Thoracic aorta (tissue), 2 donors: ENCODE data around the gene NSMCE1. TPM values are rescaled to one million over a fixed set of nuclear protein-coding genes. Genes with fewer than 3 reads are reported as not detected.
A peak's percentile ranks its signal among the peaks of the same experiment; 100 is the strongest.

Experiments
- ATAC-seq: fragments of 150-250 bp; one replicate; pipeline ENCODE4 v1.8.0; 2017; ENCODE audit warnings: low read depth; ENCODE audit not compliant: insufficient number of reproducible peaks, low FRiP score
- DNase-seq: peaks from one replicate; pipeline ENCODE4 v3.0.0-alpha.2; 2020; ENCODE audit warnings: low spot score
- H3K27ac ChIP-seq, 2 donors: fragments of 200-600 bp; sonication (generic); 1 replicate in 1 of 2; 2 replicates in 1 of 2; pipeline ENCODE4 v1.5.1; 2016; ENCODE audit warnings: mild to moderate bottlenecking in 2 of 2, moderate library complexity in 2 of 2
- H3K27me3 ChIP-seq: fragments of 200-600 bp; sonication (generic); replicated peaks from 2 replicates; pipeline ENCODE4 v1.6.0; 2016; ENCODE audit warnings: mild to moderate bottlenecking; ENCODE audit not compliant: insufficient read depth
- H3K36me3 ChIP-seq: fragments of 200-600 bp; sonication (generic); one replicate; pipeline ENCODE4 v1.5.1; 2016
- H3K4me1 ChIP-seq, 2 donors: fragments of 200-600 bp; sonication (generic); 1 replicate in 1 of 2; 2 replicates in 1 of 2; pipeline versions ENCODE4 v1.5.1 to v1.6.0; 2016; ENCODE audit warnings: low read depth in 2 of 2, mild to moderate bottlenecking in 1 of 2; ENCODE audit not compliant: control insufficient read depth in 1 of 2
- H3K4me3 ChIP-seq: fragments of 200-600 bp; sonication (generic); 2 replicates; pipeline ENCODE4 v1.5.1; 2016; ENCODE audit warnings: mild to moderate bottlenecking
- H3K9me3 ChIP-seq: fragments of 200-600 bp; sonication (generic); 2 replicates; pipeline ENCODE4 v1.5.1; 2016
- total RNA-seq, 2 donors: library from RNA; depleted of rRNA; stranded (reverse); fragments of >200 nt; gene quantifications; one replicate each; pipeline versions ENCODE4 v1.1.0 to v1.2.3, GENCODE V29; 2016
- TF ChIP-seq, protein P1 (sequence below): fragments of 200-600 bp; sonication (generic); IDR thresholded peaks from one replicate; pipeline ENCODE4 v1.5.1; 2019; ENCODE audit warnings: antibody characterized with exemption

NSMCE1 gene
- total RNA-seq, 2 donors from 2014 or later = 23.8 to 44.5 TPM

DNA sequence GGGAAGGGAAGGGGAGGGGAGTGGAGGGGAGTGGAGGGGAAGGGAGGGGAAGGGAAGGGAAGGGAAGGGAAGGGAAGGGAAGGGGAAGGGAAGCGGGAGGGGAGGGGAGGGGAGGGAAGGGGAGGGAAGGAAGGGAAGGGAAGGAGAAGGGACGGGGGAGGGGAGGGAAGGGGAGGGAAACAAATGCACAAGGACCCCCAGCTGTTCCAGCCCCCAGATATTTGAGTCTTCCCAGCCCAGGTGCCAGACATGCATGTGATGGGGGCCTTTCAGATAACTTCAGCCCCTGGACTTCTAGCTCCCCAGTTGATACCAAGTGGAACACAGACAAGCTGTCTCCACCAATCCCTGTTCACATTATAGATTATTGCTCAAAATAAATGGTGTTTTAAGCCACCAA lies 79.9 kb downstream of the NSMCE1 start:
- H3K27me3 ChIP-seq = no peaks in the 10 kb centered on the region
- H3K4me3 ChIP-seq = no peak overlapping the region
- H3K27ac ChIP-seq = no peak overlapping the region
- TF ChIP-seq, protein P1, sequence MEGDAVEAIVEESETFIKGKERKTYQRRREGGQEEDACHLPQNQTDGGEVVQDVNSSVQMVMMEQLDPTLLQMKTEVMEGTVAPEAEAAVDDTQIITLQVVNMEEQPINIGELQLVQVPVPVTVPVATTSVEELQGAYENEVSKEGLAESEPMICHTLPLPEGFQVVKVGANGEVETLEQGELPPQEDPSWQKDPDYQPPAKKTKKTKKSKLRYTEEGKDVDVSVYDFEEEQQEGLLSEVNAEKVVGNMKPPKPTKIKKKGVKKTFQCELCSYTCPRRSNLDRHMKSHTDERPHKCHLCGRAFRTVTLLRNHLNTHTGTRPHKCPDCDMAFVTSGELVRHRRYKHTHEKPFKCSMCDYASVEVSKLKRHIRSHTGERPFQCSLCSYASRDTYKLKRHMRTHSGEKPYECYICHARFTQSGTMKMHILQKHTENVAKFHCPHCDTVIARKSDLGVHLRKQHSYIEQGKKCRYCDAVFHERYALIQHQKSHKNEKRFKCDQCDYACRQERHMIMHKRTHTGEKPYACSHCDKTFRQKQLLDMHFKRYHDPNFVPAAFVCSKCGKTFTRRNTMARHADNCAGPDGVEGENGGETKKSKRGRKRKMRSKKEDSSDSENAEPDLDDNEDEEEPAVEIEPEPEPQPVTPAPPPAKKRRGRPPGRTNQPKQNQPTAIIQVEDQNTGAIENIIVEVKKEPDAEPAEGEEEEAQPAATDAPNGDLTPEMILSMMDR = no peak
- no peaks in the 10 kb centered on the region for H3K4me1 ChIP-seq
- H3K36me3 ChIP-seq = no peaks in the 10 kb centered on the region
- ATAC-seq (no peak), DNase-seq (no peak)
- no peaks in the 10 kb centered on the region for H3K9me3 ChIP-seq

DNA sequence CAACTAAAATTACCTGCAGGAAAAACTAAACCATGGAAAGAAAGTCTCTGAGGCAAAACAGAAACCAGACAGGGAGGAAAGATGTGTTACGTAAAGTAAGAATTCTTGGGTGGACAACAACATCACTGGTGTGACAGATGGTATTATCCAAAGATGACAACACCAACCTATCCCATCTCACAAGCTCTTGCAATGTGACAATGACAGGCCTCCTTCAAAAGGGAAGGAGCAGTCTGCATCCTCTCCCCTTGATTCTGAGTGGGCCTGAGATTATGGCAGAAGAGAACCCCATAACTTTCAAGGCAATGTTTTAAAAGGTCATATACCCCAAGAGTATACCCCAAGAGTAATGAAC lies 82.8 kb downstream of the NSMCE1 start:
- DNase-seq (no peak), ATAC-seq (no peak)
- no peak overlapping the region for H3K27ac ChIP-seq
- H3K9me3 ChIP-seq = peaks cover 3% of the 10 kb centered on the region
- TF ChIP-seq, protein P1 = no peak
- no peaks in the 10 kb centered on the region for H3K27me3 ChIP-seq
- H3K4me1 ChIP-seq = no peaks in the 10 kb centered on the region
- no peak overlapping the region for H3K4me3 ChIP-seq
- H3K36me3 ChIP-seq = no peaks in the 10 kb centered on the region

DNA sequence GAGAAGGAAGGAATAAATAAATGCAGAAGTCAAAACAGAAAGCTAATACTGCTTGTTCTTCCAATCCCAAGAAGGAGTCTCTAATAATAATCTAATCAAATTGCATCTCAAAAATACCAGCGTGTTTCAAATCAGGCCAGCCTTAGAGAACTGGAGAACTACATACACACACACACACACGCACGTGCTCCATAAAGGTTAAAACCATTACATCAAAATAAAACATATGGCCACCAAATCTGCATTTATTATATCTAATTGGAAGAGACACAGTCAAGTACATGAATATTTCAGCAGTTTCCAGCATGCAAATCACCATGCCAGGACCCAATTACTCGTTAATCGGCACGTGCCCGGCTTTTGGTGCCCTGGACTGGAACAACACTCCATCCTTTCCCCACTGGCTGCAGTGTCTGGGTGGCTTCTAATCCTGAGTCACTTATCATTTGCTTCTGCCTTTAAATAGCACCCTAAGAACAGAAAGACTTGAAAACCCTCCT lies 85.6 kb downstream of the NSMCE1 start:
- H3K9me3 ChIP-seq = peaks cover 3% of the 10 kb centered on the region
- H3K4me1 ChIP-seq = no peaks in the 10 kb centered on the region
- H3K36me3 ChIP-seq = no peaks in the 10 kb centered on the region
- H3K27me3 ChIP-seq = no peaks in the 10 kb centered on the region
- ATAC-seq = no peak
- H3K4me3 ChIP-seq = no peak overlapping the region
- TF ChIP-seq, protein P1 = no peak
- DNase-seq = no peak
- H3K27ac ChIP-seq = no peak overlapping the region

DNA sequence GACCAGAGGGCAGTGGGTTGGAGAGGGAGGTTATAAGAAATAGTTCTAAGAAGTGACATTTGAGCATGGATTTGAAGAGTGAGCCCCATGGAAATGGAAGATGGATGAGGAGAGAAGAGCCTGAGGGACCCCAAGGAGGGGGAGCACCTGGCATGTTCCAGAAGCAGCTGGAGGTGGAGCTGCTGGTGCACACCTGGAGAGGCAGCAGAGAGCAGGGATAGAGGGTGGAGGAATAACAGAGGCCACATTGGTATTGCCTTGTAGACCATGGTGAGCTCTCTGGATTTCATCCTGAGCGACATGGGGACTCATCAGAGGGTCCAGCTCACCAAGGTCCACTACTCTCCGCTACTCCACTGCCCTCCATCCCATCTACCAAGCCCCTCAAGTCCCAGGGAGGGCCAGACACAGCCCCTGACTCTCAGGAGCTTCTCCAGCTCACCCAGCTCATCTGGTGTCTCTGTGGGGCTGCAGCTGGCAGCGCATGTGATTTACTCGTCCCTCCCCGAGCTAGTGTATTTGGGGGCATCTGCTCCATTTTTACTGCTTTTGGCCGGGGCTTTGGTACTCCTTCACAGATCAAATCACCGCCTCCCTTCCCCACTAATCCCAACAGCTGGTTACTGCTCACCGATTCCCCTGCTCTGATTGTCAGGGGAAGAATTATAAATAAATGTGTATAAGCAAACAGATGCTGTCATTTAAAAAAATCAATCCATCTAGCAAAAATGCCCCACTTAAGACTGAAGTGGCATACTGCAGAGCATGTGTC lies 87.4 kb downstream of the NSMCE1 start:
- no peaks in the 10 kb centered on the region for H3K36me3 ChIP-seq
- H3K9me3 ChIP-seq = peaks cover 3% of the 10 kb centered on the region
- no peak for DNase-seq
- H3K27me3 ChIP-seq = no peaks in the 10 kb centered on the region
- H3K4me1 ChIP-seq = no peaks in the 10 kb centered on the region
- TF ChIP-seq, protein P1 = no peak
- H3K4me3 ChIP-seq = no peak overlapping the region
- no peak for ATAC-seq
- no peak overlapping the region for H3K27ac ChIP-seq

DNA sequence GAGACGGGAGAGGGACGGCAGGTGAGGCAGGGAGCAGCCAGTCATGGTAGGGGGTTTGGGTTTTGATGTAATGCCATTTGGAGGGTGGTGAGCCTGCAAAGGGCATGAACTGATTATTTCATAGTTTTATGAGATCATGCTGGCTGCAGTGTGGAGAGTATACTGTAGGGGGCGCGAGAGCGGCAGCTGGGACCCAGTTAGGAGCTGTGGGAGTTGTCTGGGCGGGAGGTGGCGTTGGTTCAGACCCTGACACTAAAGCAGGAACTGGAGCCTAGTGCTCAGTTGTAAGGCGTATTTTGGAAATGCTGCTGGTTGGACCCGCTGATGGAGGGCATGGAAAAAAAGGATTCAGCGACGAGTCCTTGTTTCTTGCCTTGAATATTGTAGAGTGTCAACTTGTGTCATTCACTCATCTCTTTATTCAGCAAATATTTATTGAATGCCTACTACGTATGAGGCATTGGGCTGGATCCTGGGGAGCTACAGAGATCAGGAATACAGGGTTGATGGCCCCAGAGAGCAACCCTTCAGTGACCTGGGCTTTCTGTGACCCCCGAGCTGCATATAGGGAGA lies 89.0 kb downstream of the NSMCE1 start:
- peaks cover 3% of the 10 kb centered on the region for H3K9me3 ChIP-seq
- no peak overlapping the region for H3K4me3 ChIP-seq
- TF ChIP-seq, protein P1 = peak; percentile 88
- H3K27ac ChIP-seq = no peak overlapping the region
- no peaks in the 10 kb centered on the region for H3K36me3 ChIP-seq
- DNase-seq = peak; percentile 57
- no peaks in the 10 kb centered on the region for H3K27me3 ChIP-seq
- no peak for ATAC-seq
- H3K4me1 ChIP-seq = no peaks in the 10 kb centered on the region
